Aorta (tissue), 5 donors: Measurements from ENCODE around the gene MAPKBP1. TPM values are rescaled to one million over a fixed set of nuclear protein-coding genes. Genes with fewer than 3 reads are reported as not detected.
A peak's percentile ranks its signal among the peaks of the same experiment; 100 is the strongest.

Experiments used
- ATAC-seq: fragments of 200-7000 bp; cut with Tn5 transposase; one replicate; pipeline ENCODE4 v1.9.1; 2022; ENCODE audit warnings: moderate library complexity; ENCODE audit not compliant: low FRiP score
- DNase-seq, 2 donors: peaks; one replicate each; pipeline ENCODE4 v3.0.0-alpha.2; 2020
- H3K27ac ChIP-seq, 2 donors: one replicate each; pipeline ENCODE4 v1.5.1; 2013; ENCODE audit warnings: low read length in 2 of 2, mild to moderate bottlenecking in 2 of 2, moderate library complexity in 2 of 2, control low read depth in 1 of 2, inconsistent platforms in 1 of 2, low read depth in 1 of 2
- H3K27me3 ChIP-seq, 2 donors: one replicate each; pipeline ENCODE4 v1.6.1; 2013; ENCODE audit warnings: control low read depth in 1 of 2, low read length in 1 of 2, mild to moderate bottlenecking in 1 of 2, moderate library complexity in 1 of 2; ENCODE audit not compliant: insufficient read depth in 2 of 2, control insufficient read depth in 1 of 2
- H3K36me3 ChIP-seq, 2 donors: one replicate each; pipeline ENCODE4 v1.6.1; 2013; ENCODE audit warnings: control low read depth in 1 of 2, low read length in 1 of 2, mild to moderate bottlenecking in 1 of 2; ENCODE audit not compliant: insufficient read depth in 2 of 2, control insufficient read depth in 1 of 2
- H3K4me1 ChIP-seq, 2 donors: one replicate each; pipeline ENCODE4 v1.6.1; 2013; ENCODE audit warnings: low read length in 2 of 2, control low read depth in 1 of 2, mild to moderate bottlenecking in 1 of 2, moderate library complexity in 1 of 2; ENCODE audit not compliant: insufficient read depth in 2 of 2, control insufficient read depth in 1 of 2
- H3K4me3 ChIP-seq, 2 donors: one replicate each; pipeline ENCODE4 v1.5.1; 2013; ENCODE audit warnings: low read length in 2 of 2, control low read depth in 1 of 2, mild to moderate bottlenecking in 1 of 2
- H3K9me3 ChIP-seq: one replicate; pipeline ENCODE4 v1.6.1; 2013; ENCODE audit warnings: mild to moderate bottlenecking, low read length; ENCODE audit not compliant: control insufficient read depth
- WGBS, 2 donors: extraction: QIAGEN DNeasy Blood & Tissue Kit; methylation state at CpG; one replicate each; pipeline ENCODE4 v1.1.7; 2013; 5-methylcytosine and 5-hydroxymethylcytosine counted together
- intact Hi-C, 2 donors: fragments of 100-400 bp; cut with DNase I; formaldehyde crosslinking; loops; one replicate each; pipeline versions ENCODE4 v1.14.2 to v1.15.0; 2022
- polyA plus RNA-seq, 2 donors: library from polyadenylated mRNA; stranded (reverse); fragments of 200-250 nt; gene quantifications; one replicate each; pipeline ENCODE4 v1.2.3, GENCODE V29; 2013
- total RNA-seq, 2 donors: library from RNA; stranded (reverse); fragmentation: NEBNext Ultra II Directional; extraction: Animal tissue kit (Norgen Biotek cat#: 25700); gene quantifications; one replicate each; pipeline ENCODE4 v1.2.1, GENCODE V29; 2021
- donor health status: healthy with polysubstance abuse.
- donor health status: Bipolar disorder and iron deficiency.
- donor health status: DM: no; HTN: no; CAD: no.
- donor health status: DM: no; HTN: no; CAD: no.
- donor health status: DM: yes; HTN: yes; CAD: no.

MAPKBP1 gene
- total and polyA plus RNA-seq, 4 donors, result 13.6 to 44.1 (median 27.6) TPM

DNA sequence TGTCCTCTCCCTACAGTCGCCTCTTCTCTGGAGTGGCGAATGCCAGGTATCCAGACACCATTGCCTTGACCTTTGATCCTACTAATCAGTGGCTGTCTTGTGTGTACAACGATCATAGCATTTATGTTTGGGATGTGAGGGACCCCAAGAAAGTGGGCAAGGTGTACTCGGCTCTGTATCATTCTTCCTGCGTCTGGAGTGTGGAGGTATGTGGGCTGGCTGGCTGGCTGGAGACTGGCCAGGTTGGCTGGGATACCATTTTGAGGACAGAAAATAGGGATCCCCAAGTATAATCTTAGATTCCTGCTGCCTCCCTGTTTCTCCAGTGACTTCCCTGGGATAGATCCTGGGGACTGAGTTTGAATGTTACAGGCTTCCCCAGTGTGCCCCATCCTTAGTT lies 40.2 kb downstream of the MAPKBP1 start:
- ATAC-seq (no peak), DNase-seq (no peak)
- H3K9me3 ChIP-seq, result no peaks in the 10 kb centered on the region
- no peak overlapping the region for H3K27ac ChIP-seq
- 78 to 81% methylated on average over 5 of the region's 5 CpGs for WGBS, 2 donors
- peaks cover 9 to 10% of the 10 kb centered on the region in 2 donors for H3K36me3 ChIP-seq
- H3K4me3 ChIP-seq, result no peak overlapping the region
- no peaks in the 10 kb centered on the region for H3K4me1 ChIP-seq
- H3K27me3 ChIP-seq, result no peaks in the 10 kb centered on the region
- intact Hi-C loops, result loop anchor here in 1 of 2 donors (5.0 kb wide), 1 partner anchor 212 kb away; no protein-coding TSS in a partner anchor

DNA sequence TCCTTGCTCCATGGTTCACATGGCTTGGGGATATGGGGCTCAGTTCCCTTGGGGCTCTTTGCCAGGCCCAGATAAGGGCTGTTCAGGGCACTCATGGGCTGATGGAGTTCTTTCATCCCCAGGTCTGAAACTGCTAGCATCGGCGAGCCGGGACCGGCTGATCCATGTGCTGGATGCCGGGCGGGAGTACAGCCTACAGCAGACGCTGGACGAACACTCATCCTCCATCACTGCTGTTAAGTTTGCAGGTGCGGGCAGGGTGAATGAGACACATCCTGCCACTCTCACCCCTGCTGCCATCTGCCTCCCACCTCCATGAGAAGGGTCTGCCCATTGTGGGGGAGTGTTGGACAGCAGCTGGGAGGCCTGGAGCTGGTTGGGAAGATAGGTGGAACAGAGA lies 42.5 kb downstream of the MAPKBP1 start:
- no peaks in the 10 kb centered on the region for H3K4me1 ChIP-seq
- DNase-seq (no peak), ATAC-seq (no peak)
- intact Hi-C loops, result no loop called here
- H3K36me3 ChIP-seq, result peaks cover 9 to 10% of the 10 kb centered on the region in 2 donors
- no peak overlapping the region for H3K27ac ChIP-seq
- no peaks in the 10 kb centered on the region for H3K9me3 ChIP-seq
- H3K27me3 ChIP-seq, result no peaks in the 10 kb centered on the region
- no peak overlapping the region for H3K4me3 ChIP-seq
- 94% methylated on average over 9 of the region's 9 CpGs for WGBS, 2 donors

DNA sequence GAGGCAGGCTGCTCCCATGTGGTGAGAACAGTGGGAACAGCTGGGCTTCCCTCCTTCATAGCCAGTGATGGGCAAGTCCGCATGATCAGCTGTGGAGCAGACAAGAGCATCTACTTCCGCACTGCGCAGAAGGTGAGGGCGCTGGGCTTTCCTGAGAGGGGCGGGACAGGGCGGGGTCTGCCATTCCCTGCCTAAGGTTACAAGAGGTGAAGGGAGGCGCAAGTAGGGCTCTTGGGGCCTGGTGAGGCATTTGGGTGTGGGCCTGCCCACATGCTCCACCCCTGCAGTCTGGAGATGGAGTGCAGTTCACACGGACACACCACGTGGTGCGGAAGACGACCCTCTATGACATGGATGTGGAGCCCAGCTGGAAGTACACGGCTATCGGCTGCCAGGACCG lies 43.0 kb downstream of the MAPKBP1 start:
- Histone ChIP-seq H3K36me3 (peaks cover 9 to 10% of the 10 kb centered on the region in 2 donors), H3K9me3 (no peaks in the 10 kb centered on the region), H3K4me3 (no peak overlapping the region), H3K4me1 (no peaks in the 10 kb centered on the region), H3K27ac (no peak overlapping the region), H3K27me3 (no peaks in the 10 kb centered on the region)
- DNase-seq (no peak), ATAC-seq (no peak)
- 87 to 90% methylated on average over 14 of the region's 14 CpGs for WGBS, 2 donors
- intact Hi-C loops, result no loop called here

DNA sequence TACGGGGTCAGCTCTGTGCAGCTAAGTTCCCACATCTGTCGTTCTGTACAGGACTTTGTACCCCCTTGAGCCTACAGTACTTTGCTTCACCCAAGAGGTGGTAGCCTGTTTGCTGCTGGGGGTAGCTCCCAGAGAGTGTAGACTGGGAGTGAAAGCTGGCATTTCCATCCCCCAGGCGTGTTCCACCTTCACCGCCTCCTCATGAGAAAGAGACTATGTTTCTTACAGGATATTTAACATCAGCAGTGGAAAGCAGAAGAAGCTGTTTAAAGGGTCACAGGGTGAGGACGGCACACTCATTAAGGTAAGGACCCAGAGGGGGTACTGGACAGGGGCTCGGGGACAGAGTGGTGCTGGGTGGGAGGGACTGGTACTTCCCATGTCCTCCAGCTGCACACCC lies 43.5 kb downstream of the MAPKBP1 start:
- no peak overlapping the region for H3K4me3 ChIP-seq
- ATAC-seq (no peak), DNase-seq (no peak)
- no peaks in the 10 kb centered on the region for H3K27me3 ChIP-seq
- H3K9me3 ChIP-seq, result no peaks in the 10 kb centered on the region
- intact Hi-C loops, result no loop called here
- H3K36me3 ChIP-seq, result peaks cover 6 to 10% of the 10 kb centered on the region in 2 donors
- H3K27ac ChIP-seq, result no peak overlapping the region
- no peaks in the 10 kb centered on the region for H3K4me1 ChIP-seq
- 84 to 94% methylated on average over 6 of the region's 6 CpGs for WGBS, 2 donors

DNA sequence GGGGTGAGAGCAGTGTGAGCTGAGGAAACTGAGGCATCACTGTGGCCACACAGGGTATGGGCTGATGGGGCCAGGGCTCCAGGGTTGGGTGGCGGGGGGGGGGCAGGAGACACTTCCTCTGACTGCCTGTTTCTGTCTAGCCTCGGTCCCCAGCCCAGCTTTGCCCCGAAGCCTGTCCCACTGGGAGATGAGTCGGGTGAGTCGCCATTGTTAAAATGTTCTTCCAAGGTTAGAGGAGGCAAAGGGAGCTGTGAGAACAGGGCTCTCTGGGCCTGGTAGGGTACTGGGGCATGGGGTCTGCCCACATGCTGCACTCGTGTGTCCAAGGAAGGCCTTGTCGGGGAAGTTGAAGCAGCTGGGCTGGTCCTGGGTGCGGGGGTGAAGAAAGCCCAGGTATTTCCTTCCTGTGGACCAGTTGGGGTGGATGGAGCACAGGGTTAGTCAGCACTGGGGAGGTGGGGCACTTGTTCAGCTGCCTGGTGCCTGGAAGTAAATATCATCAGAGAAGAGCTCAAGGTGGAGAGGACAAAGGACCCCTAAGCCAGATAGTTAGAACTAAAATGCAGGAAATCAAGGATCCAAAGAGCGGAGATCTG lies 45.3 kb downstream of the MAPKBP1 start:
- Histone ChIP-seq H3K9me3 (no peaks in the 10 kb centered on the region), H3K4me3 (no peak overlapping the region), H3K27me3 (no peaks in the 10 kb centered on the region), H3K36me3 (peaks cover 3 to 5% of the 10 kb centered on the region in 2 donors), H3K4me1 (no peaks in the 10 kb centered on the region), H3K27ac (no peak overlapping the region)
- 89 to 92% methylated on average over 9 of the region's 9 CpGs for WGBS, 2 donors
- ATAC-seq, result no peak
- intact Hi-C loops, result no loop called here
- DNase-seq, result no peak

DNA sequence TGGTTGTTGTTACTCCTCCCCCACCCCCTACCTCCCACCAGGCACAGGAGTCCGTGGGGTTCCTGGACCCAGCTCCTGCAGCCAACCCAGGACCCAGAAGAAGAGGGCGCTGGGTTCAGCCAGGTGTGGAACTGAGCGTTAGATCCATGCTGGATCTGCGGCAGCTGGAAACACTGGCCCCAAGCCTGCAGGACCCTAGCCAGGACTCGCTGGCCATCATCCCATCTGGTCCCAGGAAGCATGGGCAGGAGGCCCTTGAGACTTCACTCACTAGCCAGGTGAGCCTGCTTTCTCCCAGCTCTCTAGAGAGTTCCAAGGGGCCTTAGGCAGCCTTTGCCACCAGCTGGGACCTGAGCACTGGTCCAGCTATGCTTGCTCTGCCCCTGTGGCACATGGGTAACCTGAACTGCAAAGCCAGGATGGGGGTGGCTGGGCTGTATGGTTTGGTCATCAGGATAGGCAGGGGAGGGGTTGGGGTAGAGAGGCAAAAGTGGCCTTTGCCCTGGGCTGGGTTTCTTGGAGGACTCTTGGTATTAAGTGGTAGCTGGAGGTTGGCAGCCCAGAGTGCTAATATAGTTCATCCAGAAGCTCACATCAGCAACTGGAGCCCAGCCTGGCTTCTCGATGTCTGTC lies 46.6 kb downstream of the MAPKBP1 start:
- WGBS, 2 donors, result 41 to 49% methylated on average over 6 of the region's 6 CpGs
- peak in 1 of 2 donors; percentile 25 for DNase-seq
- no peak overlapping the region for H3K27ac ChIP-seq
- no peak overlapping the region for H3K4me3 ChIP-seq
- H3K9me3 ChIP-seq, result no peaks in the 10 kb centered on the region
- ATAC-seq, result no peak
- intact Hi-C loops, result no loop called here
- H3K27me3 ChIP-seq, result no peaks in the 10 kb centered on the region
- H3K36me3 ChIP-seq, result peaks cover 3 to 5% of the 10 kb centered on the region in 2 donors
- H3K4me1 ChIP-seq, result no peaks in the 10 kb centered on the region

DNA sequence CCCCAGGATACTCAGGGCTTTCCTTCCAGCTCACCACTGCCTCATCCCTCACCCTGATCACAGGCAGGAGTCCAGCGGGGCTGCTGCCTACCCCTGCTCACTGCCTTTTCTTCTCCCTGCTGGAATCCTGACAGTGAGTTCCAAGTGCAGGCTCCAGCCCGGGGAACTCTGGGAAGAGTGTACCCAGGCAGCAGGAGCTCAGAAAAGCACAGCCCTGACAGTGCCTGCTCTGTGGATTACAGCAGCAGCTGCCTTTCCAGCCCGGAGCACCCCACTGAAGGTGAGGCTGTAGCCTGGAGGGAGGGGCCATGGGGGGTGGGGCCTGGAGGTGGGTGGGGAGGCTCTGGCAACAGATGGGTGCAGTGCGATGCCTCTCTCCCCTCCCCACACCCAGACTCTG lies 47.5 kb downstream of the MAPKBP1 start:
- DNase-seq (no peak), ATAC-seq (no peak)
- intact Hi-C loops, result no loop called here
- Histone ChIP-seq H3K4me1 (no peaks in the 10 kb centered on the region), H3K27ac (no peak overlapping the region), H3K27me3 (no peaks in the 10 kb centered on the region), H3K9me3 (no peaks in the 10 kb centered on the region), H3K36me3 (peaks cover 3 to 4% of the 10 kb centered on the region in 2 donors), H3K4me3 (no peak overlapping the region)
- 83 to 87% methylated on average over 4 of the region's 4 CpGs for WGBS, 2 donors

DNA sequence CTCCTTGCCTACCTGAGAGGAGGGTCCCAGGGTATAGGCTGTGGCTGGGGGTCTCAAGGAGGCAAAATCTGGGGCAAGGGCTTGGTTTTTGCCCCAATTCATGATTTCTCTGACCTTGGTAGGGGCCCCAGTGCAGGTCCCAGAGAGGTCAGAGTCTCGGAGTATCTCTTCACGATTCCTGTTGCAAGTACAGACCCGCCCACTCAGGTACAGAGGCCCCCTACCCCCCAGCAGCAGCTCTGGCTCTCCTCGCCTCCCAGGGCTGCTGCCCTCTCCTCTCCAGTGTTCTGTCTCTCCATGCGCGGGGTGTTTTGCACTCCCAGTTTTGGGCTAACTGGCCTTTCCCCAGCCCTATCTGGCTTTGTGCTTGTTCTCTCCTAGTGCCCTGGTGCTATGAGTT lies 48.2 kb downstream of the MAPKBP1 start:
- Histone ChIP-seq H3K4me3 (no peak overlapping the region), H3K36me3 (peaks cover 3% of the 10 kb centered on the region in 2 donors), H3K27ac (no peak overlapping the region), H3K27me3 (no peaks in the 10 kb centered on the region), H3K4me1 (no peaks in the 10 kb centered on the region), H3K9me3 (no peaks in the 10 kb centered on the region)
- DNase-seq, result no peak
- no peak for ATAC-seq
- intact Hi-C loops, result no loop called here
- WGBS, 2 donors, result 92% methylated on average over 6 of the region's 6 CpGs

DNA sequence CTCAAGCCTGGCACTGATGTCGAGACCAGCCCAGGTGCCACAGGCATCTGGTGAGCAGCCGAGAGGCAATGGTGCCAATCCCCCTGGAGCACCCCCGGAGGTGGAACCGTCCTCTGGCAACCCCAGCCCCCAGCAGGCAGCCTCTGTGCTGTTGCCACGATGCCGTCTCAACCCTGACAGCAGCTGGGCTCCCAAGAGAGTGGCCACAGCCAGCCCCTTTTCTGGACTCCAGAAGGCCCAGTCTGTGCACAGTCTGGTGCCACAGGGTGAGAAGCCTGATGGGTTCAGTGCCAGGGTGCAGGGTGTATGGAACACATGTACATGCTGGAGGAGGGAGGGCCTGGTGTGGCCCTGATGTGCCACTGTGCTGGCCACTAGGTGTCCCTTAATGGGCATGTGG lies 48.7 kb downstream of the MAPKBP1 start:
- no peak for ATAC-seq
- no peak overlapping the region for H3K4me3 ChIP-seq
- no peaks in the 10 kb centered on the region for H3K9me3 ChIP-seq
- 72 to 79% methylated on average over 6 of the region's 6 CpGs for WGBS, 2 donors
- H3K36me3 ChIP-seq, result peaks cover 2 to 3% of the 10 kb centered on the region in 2 donors
- no peak for DNase-seq
- no peaks in the 10 kb centered on the region for H3K4me1 ChIP-seq
- intact Hi-C loops, result no loop called here
- H3K27ac ChIP-seq, result no peak overlapping the region
- H3K27me3 ChIP-seq, result no peaks in the 10 kb centered on the region
